NCI-H2196 treated with DMSO at 0.1 percent for 48 hours (cell line): Measurements from ENCODE around the gene C5orf46.
"Not testable (repeated sequence)": the region's sequence is repeated elsewhere in the genome, so short reads cannot be mapped to it uniquely, and the experiment has no call there.

ENCODE experiments used
- DNase-seq: peaks from one replicate; lab custom pipeline; 2025; ENCODE audit not compliant: unreplicated experiment; lab: John Stamatoyannopoulos, UW

C5orf46 gene

GRCh38 chr5:147895864-147896263, 10.5 kb downstream of the C5orf46 start:
- DNase-seq = no peak

- DNase-seq = no peak
Observed at GRCh38 chr5:147893820-147894219, 12.5 kb downstream of the C5orf46 start.

GRCh38 chr5:147892696-147893296, 13.5 kb downstream of the C5orf46 start:
- DNase-seq = no peak

GRCh38 chr5:147887930-147888329, 18.4 kb downstream of the C5orf46 start:
- DNase-seq = no peak

- peak; percentile 2 for DNase-seq
Observed at GRCh38 chr5:147887026-147887627, 19.2 kb downstream of the C5orf46 start.

- DNase-seq = no peak
Observed at GRCh38 chr5:147882586-147883313, 23.6 kb downstream of the C5orf46 start.

- no peak for DNase-seq
Observed at GRCh38 chr5:147880487-147880886, 25.9 kb downstream of the C5orf46 start.

GRCh38 chr5:147879784-147880183, 26.6 kb downstream of the C5orf46 start:
- DNase-seq = no peak

- DNase-seq = no peak
Observed at GRCh38 chr5:147878066-147878759, 28.1 kb downstream of the C5orf46 start, which contains the start of gene SCGB3A2. SCGB3A2 (plus strand) TSS chr5:147878711; CDS start chr5:147878804, 93 bp downstream.

- DNase-seq = no peak
Observed at GRCh38 chr5:147876626-147877025, 29.7 kb downstream of the C5orf46 start.

- no peak for DNase-seq
Observed at GRCh38 chr5:147876141-147876540, 30.2 kb downstream of the C5orf46 start.

GRCh38 chr5:147874910-147875367, 31.4 kb downstream of the C5orf46 start:
- no peak for DNase-seq

- not testable (repeated sequence) for DNase-seq
Observed at GRCh38 chr5:147874118-147874875, 32.0 kb downstream of the C5orf46 start.

- not testable (repeated sequence) for DNase-seq
Observed at GRCh38 chr5:147872744-147873435, 33.4 kb downstream of the C5orf46 start.

- DNase-seq = not testable (repeated sequence)
Observed at GRCh38 chr5:147871980-147872549, 34.3 kb downstream of the C5orf46 start.

GRCh38 chr5:147869892-147870291, 36.4 kb downstream of the C5orf46 start:
- not testable (repeated sequence) for DNase-seq

GRCh38 chr5:147869112-147869511, 37.2 kb downstream of the C5orf46 start:
- no peak for DNase-seq

- no peak for DNase-seq
Observed at GRCh38 chr5:147863454-147864158, 42.7 kb downstream of the C5orf46 start.

GRCh38 chr5:147860641-147861025, 45.7 kb downstream of the C5orf46 start:
- no peak for DNase-seq
